GM23338 (cell line): ENCODE results near the gene C19orf47.

Experiments used
- EZH2 ChIP-seq: fragments of 200-600 bp; sonication (generic); IDR thresholded peaks from one replicate; pipeline ENCODE4 v1.8.0; 2017; ENCODE audit warnings: antibody characterized with exemption, mild to moderate bottlenecking, low read depth; ENCODE audit not compliant: unreplicated experiment
- EZH2phosphoT487 ChIP-seq: fragments of 200-600 bp; sonication (generic); IDR thresholded peaks from one replicate; pipeline ENCODE4 v1.8.1; 2018; ENCODE audit warnings: antibody characterized with exemption; ENCODE audit not compliant: unreplicated experiment
- TF ChIP-seq, protein P1 (sequence below), 2 experiments: fragments of 200-600 bp in 1 of 2; sonication (generic) in 1 of 2; conservative IDR thresholded peaks; 2 replicates each; pipeline versions ENCODE4 v1.5.1 to v1.6.1; 2016 to 2017; ENCODE audit warnings: antibody characterized with exemption in 2 of 2, low read depth in 2 of 2, mild to moderate bottlenecking in 2 of 2, moderate library complexity in 1 of 2
- TF ChIP-seq, protein P2 (sequence below): IDR thresholded peaks from one replicate; pipeline ENCODE4 v1.6.1; 2018; ENCODE audit warnings: antibody characterized with exemption; ENCODE audit not compliant: unreplicated experiment

DNA sequence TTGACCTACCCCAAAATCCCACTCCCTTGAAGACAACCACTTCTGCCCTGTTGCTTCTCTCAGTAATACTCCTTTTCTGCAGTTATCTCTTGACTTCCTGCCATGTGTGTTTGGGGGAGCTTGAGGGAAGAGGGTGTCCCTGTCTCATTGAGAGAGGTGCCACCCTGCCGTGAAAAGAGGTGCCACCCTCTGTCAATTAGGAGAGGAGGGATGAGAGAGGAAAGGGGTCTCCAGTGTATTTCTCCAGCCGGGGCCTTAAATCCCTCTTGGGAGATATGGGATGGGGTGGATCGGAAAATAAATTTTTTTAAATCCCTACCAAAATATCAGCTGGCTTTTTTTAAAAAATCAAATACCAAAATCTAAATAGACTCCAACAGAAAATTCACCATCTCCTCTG, 16.8 kb upstream of the C19orf47 start:
- TF ChIP-seq, protein P1, sequence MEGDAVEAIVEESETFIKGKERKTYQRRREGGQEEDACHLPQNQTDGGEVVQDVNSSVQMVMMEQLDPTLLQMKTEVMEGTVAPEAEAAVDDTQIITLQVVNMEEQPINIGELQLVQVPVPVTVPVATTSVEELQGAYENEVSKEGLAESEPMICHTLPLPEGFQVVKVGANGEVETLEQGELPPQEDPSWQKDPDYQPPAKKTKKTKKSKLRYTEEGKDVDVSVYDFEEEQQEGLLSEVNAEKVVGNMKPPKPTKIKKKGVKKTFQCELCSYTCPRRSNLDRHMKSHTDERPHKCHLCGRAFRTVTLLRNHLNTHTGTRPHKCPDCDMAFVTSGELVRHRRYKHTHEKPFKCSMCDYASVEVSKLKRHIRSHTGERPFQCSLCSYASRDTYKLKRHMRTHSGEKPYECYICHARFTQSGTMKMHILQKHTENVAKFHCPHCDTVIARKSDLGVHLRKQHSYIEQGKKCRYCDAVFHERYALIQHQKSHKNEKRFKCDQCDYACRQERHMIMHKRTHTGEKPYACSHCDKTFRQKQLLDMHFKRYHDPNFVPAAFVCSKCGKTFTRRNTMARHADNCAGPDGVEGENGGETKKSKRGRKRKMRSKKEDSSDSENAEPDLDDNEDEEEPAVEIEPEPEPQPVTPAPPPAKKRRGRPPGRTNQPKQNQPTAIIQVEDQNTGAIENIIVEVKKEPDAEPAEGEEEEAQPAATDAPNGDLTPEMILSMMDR (conservative IDR thresholded peaks at IDR 0.05; ENCODE audit: low read depth in 2 of 2) = no peak
- no peak for TF ChIP-seq EZH2
- TF ChIP-seq EZH2phosphoT487 = no peak
- TF ChIP-seq, protein P2, sequence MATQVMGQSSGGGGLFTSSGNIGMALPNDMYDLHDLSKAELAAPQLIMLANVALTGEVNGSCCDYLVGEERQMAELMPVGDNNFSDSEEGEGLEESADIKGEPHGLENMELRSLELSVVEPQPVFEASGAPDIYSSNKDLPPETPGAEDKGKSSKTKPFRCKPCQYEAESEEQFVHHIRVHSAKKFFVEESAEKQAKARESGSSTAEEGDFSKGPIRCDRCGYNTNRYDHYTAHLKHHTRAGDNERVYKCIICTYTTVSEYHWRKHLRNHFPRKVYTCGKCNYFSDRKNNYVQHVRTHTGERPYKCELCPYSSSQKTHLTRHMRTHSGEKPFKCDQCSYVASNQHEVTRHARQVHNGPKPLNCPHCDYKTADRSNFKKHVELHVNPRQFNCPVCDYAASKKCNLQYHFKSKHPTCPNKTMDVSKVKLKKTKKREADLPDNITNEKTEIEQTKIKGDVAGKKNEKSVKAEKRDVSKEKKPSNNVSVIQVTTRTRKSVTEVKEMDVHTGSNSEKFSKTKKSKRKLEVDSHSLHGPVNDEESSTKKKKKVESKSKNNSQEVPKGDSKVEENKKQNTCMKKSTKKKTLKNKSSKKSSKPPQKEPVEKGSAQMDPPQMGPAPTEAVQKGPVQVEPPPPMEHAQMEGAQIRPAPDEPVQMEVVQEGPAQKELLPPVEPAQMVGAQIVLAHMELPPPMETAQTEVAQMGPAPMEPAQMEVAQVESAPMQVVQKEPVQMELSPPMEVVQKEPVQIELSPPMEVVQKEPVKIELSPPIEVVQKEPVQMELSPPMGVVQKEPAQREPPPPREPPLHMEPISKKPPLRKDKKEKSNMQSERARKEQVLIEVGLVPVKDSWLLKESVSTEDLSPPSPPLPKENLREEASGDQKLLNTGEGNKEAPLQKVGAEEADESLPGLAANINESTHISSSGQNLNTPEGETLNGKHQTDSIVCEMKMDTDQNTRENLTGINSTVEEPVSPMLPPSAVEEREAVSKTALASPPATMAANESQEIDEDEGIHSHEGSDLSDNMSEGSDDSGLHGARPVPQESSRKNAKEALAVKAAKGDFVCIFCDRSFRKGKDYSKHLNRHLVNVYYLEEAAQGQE = no peak
